ENCODE data around the gene NME4.

DNA sequence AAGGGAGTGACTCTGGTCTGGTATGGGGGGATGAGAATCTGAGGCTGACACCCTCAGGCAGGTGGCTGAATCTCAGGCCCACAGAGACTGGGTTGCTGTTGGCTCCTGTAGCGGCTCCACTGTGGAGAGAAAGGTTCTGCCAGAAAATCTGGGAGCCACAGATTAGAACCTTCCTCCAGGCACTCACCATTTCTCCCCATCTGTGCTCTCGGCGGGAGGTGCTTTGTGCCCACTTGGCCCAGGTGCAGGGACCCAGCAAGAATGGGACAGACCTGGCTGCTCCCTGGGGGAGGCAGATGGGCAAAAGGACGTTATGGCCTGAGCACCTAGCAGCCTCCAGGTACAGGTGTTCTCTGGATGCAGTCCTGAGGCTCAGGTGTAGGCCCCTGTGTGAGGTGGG, 48.6 kb downstream of the NME4 start:
- TF ChIP-seq CTCF (IDR thresholded peaks at IDR 0.05; ENCODE audit: low read length): no peak
- no peak for TF ChIP-seq EZH2 (IDR thresholded peaks at IDR 0.05; ENCODE audit: borderline replicate concordance, low read length)

Measured in OCI-LY1 (cell line).